Hematopoietic multipotent progenitor cell treated with erythropoietin and hydrocortisone succinate and interleukin-3 and kit ligand, for 6 days (in vitro differentiated cells): Measurements from ENCODE around the gene MTAP.

Experiments
- DNase-seq: peaks from one replicate; pipeline ENCODE4 v3.0.0-alpha.2; 2015

Gene MTAP

GRCh38 chr9:21974722-21975409 is 172.4 kb downstream of the MTAP start:
- no peak for DNase-seq

GRCh38 chr9:21976334-21976875 is 174.0 kb downstream of the MTAP start:
- no peak for DNase-seq

- DNase-seq, result no peak
These were observed 180.0 kb downstream of the MTAP start for GRCh38 chr9:21982391-21982790.

- DNase-seq, result no peak
These were observed 180.6 kb downstream of the MTAP start for GRCh38 chr9:21982861-21983560.

GRCh38 chr9:21983561-21983935 is 181.1 kb downstream of the MTAP start:
- no peak for DNase-seq

- DNase-seq, result no peak
These were observed 181.7 kb downstream of the MTAP start for GRCh38 chr9:21984101-21984500.

GRCh38 chr9:21985964-21986667 is 183.7 kb downstream of the MTAP start:
- no peak for DNase-seq
